ENCODE results near the gene IFITM1.
A peak's percentile ranks its signal among the peaks of the same experiment; 100 is the strongest.
"Not testable (repeated sequence)": the region's sequence is repeated elsewhere in the genome, so short reads cannot be mapped to it uniquely, and the experiment has no call there.

IFITM1 gene

DNA sequence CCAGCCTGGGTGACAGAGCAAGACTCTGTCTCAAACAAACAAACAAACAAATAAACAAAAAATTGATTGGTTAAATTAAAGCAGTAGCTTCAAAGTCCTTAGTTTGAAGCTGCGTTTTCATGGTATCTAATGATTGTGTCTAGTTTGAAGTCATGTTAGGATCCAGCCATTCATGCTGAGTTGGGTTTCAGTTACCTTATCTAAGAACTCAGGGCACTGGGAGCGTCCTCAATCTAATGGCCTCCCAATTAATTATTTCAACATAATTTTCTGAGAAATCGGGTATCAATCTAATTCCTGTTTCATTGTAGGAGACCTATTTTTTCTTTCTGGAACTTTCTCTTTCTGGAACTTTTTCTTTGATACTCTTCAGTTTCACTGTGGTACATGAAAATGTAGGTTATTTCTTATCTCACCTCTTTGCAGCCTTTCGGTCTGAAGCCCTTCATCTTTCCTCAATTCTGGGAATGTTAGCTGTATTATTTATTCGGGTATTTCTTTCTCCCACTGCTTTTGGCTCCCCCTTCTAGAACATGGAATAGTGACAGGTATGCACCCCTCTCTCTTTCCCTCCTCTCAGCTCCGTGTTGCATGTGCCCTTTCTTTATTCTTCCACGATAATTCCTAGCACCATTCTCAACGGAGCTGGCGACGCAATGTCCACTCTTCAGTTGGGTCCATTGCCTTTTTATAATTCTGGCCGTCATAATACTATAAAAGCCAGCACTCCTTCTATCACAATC is 31.2 kb downstream of the IFITM1 start:
- no peak for DNase-seq (ENCODE audit: low read depth in 2 of 2)

DNA sequence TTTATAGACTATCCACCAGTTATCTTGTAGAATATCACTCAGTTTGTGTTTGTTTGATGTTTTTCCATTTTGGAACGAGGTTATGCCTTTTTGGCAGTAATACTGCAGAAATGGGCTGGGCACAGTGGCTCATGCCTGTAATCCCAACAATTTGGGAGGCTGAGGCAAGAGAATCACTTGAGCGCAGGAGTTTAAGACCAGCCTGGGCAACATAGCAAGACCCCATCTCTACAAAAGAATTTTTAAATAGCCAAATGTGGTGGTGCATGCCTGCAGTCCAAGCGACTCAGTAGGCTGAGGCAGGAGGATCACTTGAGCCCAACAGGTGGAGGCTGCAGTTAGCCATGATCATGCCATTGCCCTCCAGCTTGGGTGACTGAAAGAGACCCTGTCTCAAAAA is 32.7 kb downstream of the IFITM1 start:
- no peak for DNase-seq (ENCODE audit: low read depth in 2 of 2)

DNA sequence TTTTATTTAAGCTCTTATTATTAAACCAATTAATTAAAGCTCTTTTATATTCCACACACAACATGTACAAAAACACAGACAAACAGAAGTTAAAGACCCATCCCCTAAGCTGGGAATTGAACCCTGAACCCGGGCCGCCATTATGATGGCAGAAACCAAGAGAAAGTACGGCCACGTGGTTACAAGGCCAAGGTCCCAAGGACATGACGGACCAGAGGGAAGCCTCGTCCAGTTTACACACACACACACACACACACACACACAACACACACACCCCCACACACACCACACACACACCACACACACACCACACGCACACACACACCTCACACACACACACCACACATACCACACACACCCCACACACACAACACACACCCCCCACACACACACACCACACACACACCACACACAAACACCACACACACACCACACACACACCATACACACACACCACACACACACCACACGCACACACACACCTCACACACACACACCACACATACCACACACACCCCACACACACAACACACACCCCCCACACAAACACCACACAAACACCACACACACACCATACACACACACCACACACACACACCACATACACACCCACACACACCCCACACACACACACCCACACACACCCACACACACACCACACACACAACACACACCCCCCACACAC is 35.6 kb downstream of the IFITM1 start:
- not testable (repeated sequence) for DNase-seq (ENCODE audit: low read depth in 2 of 2)

DNA sequence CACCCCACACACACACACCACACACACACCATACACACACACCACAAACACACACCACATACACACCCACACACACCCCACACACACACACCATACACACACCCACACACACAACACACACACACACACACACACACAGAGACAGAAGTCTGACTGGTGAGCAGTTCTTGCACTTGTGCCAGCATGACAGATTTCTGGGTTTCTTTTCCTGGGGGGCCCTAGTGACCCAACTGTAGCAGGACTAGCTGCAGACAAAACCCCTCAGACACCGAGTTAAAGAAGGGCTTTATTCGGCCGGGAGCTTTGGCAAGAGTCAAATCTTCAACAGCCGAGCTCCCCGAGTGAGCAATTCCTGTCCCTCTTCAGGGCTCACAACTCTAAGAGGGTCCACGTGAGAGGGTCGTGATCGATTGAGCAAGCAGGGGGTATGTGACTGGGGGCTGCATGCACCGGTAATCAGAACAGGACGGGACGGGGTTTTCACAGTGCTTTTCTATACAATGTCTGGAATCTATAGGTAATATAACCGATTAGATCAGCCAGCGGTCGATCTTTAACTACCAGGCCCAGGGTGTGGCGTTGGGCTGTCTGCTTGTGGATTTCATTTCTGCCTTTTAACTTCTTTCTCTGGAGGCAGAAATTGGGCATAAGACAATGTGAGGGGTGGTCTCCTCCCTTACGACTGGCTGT is 36.3 kb downstream of the IFITM1 start:
- DNase-seq (ENCODE audit: low read depth in 2 of 2), result not testable (repeated sequence)

DNA sequence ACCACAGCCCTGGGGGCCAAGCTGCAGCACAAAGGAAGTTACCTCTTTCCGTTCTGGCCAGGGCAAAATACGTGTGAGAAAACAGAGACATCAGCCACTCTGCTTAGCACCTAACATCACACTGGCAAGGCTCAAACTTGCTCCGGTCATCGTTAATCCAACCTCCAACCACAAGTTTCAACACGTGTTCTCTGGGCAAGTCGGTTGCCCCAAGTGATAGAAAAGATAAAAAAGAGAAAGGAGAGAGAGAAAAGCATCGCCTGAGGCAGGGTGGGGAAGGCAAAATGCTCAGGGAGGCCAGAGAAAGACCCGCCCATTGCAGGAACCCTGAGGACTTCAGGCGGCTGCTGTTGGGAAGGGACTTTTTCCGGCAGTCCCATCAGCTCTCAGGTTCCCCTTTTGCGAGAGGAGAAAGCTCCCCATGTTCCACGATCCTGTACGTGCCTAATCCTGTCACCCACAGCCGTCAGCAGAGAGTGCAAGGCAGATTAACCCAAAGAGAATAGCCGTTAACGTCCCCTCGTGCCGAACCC is 36.9 kb downstream of the IFITM1 start:
- no peak for DNase-seq (ENCODE audit: low read depth in 2 of 2)

DNA sequence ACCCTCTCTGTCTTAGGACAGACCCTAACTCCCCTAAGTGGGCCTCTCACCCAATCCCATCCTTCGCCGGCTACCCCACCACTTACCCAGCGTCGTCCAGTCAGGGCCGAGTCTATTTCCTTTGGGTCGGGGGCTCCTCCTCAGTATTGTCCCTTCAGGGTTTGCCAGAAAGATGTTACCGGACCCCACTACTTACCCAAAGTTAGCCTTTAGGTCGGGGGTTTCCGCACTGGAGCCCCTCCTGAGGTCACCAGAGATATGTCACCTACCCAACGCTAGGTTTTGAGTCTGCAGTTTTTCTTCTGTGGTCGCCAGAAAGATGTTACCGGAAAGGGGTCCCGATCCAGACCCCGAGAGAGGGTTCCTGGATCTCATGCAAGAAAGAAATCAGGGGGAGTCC is 37.6 kb downstream of the IFITM1 start:
- DNase-seq (ENCODE audit: low read depth in 2 of 2), result no peak

DNA sequence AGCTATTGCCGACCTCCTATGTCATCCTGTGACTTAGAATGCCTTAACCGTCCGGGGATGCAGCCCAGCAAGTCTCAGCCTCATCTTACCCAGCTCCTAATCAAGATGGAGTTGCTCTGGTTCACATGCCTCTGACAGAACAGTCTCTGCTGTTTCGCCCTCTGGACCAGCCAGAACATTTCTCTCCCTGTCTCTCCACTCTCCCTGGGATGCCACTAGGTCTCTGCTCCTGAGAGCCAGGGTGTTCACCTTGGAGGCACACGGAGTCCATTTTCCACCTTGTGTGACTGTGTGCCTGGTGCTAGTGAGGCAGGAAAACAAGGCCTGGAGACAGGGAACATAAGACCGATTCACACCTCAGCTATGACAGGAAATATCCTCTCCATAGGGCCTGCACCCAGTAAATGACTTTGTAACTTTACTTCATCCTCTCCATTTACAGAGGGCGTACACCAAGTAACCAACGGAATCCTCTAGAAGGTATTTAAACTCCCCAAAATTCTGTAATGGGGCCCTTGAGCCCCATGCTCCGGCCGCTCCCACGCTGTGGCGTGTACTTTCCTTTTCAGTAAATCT is 38.7 kb downstream of the IFITM1 start:
- DNase-seq (ENCODE audit: low read depth in 2 of 2), result no peak

DNA sequence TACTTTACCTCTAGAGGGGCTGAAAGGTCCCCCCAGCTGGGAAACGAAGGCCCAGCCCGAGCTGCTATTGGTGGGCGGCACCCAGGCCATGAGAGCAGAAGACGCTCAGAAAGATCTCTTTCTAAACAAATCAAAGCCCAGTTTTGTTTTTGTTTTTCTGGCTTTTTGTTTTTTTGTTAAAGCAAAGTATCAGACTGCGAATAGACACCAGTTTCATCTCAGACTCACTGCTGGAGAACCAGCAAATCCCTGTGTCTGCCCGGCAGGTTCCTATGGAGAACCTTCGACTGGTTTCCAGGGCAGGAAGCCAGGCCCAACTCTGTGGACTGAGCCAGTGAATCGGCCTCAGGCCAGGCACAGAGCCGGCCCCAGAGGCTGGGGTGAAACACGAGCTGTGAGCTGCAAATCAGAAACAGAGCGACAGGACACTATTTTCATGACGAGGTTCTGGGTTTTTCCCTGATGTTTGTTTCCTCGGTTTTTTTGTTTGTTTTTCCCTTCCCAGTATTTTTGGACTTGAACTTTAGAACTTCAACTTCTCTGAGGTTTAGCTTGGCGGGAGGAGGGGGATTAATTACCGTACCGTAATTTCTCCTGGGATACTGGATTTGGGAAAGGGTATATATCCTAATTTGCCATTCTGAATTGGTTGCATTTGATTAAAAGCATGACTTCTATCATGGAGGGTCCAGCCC is 39.5 kb downstream of the IFITM1 start:
- no peak for DNase-seq (ENCODE audit: low read depth in 2 of 2)

DNA sequence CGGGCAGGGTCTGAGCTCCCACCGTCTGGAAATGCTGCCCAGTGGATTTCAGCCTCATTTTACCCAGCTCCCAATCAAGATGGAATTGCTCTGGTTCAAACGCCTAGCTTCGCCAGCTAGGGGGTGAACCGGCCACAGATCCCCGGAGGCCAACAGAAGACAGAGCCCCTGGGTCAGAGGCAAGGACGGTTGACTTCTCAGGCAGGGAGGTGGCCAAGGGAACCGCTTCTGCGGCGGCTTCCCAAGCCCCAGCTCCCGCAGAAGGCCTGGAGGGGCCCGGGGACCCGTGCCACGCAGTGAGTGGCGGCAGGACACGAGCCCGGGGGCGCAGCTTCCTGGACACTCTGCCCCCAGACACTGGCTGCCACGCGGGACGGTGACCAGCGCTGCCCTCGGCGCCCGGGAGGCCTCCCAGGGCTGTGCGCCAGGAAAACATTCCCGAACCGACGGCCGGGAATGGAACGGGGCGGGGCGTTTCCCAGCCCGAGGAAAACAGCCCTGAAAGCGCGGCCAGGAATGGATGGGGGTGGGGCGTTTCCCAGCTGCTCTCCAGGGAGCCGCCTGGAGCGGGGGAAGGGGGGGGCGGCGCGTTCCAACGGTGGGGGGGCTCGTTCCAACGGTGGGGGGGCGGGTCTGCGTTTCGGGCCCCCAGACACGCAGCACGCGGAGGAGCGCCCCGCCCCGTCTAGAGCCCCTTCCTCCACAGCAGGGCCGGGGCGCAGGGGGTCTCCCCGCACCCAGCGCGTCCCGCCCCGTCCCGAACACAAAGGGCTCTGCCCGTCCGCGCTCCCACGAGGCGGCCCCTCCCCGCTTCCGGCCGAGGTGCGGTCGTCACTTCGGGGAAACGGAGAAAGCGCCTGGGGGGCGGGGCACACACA is 42.0 kb downstream of the IFITM1 start:
- peak; percentile 75 to 83 for DNase-seq (ENCODE audit: low read depth in 2 of 2)

DNA sequence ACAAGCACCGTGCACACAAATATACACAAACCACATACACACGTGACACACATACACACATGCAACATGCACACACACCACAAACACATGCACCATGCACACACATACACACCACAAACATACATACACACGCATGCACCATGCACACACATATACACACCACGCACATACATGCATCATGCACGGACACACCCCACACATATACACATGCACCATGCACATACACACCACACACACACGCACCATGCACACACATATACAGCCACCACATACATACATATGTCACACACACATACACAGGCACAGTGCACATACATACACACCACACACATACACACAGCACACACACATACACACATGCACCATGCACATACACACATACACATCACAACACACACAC is 42.8 kb downstream of the IFITM1 start:
- no peak for DNase-seq (ENCODE audit: low read depth in 2 of 2)

DNA sequence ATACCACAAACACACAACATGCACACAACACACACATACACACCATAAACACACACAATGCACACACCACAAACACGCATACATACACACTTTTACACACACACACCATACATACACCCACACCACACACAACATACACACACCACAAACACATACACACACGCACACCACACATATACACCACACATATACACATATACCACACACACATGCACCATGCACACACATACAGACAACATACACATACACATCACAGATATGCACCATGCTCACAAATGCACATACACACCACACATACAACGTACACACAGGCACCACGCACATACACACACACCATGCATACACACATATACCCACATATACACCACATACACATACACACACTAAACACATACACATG is 43.7 kb downstream of the IFITM1 start:
- no peak for DNase-seq (ENCODE audit: low read depth in 2 of 2)

DNA sequence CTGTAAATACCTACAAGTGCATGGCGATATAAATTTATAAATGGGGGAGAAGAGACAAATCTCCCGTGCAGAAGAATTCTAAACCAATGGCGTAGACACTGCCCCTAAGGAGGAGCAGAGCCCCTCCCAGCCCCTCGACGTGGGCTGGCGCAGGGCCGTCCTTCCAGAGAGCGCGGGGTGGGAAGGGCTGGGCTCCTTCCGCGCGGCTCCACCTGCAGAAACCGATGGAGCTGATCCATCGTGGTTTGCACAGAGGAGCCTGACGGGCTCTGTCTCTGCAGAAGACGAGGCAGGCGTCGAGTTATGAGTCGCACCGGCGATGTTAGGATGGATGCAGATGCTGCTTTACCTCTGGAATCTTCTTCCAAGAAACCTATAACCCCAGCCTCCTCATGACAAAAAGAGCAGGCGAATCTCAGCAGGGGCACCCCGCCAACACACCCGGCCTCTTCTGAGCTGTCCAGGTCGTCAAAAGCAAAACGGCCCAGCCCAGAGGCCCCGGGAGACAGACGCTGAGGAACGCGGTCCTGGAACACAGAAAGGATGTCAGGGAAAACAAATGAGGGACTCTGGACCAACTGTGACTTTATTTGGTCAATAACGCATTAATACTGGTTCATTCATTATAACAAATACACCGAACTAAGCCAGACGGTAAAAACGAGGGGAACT is 44.4 kb downstream of the IFITM1 start:
- DNase-seq (ENCODE audit: low read depth in 2 of 2), result no peak

DNA sequence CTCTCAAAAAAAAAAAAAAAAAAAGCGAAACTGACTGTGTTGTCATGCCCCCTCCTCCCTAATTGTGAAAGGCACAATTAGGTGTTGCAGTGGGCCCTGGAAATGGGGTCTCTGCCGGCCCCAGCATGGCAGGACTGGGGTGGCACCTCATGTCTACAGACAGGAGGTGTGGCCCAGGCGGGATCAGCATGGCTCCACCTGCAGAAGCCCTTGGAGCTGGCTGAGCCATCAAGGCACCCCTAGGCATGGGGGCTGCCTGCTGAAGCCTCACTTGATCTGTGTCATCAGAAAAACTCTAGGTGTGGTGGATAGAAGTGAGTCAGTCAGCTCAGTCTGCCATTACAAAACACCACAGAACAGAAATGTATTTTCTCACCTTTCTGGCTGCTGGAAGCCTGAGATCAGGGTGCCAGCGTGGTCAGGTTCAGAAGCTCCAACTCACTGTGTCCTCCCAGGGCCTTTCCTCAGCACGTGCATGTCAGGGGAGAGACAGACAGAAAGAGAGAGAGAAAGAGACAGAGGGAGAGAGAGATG is 45.4 kb downstream of the IFITM1 start:
- no peak for DNase-seq (ENCODE audit: low read depth in 2 of 2)

DNA sequence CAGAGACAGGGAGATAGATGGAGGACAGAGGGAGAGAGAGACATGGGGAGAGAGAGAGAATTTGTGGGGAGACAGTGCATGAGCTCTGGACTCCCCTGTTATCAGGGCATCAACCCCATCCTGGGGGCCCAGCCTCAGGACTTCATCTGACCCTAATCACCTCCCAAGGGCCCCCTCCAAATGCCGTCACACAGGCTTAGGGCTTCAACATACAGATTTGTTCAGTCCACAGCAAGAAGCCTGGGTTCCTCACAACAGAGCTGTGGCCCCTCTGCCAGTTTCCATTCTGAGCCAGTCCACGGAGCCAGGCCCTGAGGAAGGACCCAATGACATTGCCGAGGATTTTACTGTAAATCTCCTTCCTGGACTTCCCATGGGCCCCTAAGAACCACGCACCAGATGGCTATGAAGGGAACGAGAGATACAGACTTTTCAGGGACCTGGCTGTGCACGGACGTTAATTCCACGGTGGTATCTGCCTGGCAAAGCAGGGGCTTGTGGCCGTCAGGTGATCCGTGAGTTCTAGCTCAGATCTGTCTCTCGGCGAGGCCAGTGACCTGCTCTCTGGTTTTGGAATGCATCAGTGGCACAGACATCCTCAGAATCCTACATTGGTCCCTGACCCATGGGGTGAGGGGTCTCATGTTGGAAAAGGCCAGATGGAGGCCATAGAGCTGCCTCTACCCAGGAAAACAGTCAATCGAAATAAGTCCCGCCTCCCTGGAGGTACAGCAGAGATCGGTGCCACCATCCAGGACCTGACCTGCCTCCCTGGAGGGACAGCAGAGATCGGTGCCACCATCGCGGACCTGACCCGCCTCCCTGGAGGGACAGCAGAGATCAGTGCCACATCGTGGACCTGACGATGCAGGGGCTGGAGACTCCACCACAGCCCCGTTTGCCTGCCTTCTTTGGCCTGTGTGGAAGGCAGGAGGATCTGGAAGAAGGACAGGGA is 46.8 kb downstream of the IFITM1 start:
- DNase-seq (ENCODE audit: low read depth in 2 of 2), result no peak

DNA sequence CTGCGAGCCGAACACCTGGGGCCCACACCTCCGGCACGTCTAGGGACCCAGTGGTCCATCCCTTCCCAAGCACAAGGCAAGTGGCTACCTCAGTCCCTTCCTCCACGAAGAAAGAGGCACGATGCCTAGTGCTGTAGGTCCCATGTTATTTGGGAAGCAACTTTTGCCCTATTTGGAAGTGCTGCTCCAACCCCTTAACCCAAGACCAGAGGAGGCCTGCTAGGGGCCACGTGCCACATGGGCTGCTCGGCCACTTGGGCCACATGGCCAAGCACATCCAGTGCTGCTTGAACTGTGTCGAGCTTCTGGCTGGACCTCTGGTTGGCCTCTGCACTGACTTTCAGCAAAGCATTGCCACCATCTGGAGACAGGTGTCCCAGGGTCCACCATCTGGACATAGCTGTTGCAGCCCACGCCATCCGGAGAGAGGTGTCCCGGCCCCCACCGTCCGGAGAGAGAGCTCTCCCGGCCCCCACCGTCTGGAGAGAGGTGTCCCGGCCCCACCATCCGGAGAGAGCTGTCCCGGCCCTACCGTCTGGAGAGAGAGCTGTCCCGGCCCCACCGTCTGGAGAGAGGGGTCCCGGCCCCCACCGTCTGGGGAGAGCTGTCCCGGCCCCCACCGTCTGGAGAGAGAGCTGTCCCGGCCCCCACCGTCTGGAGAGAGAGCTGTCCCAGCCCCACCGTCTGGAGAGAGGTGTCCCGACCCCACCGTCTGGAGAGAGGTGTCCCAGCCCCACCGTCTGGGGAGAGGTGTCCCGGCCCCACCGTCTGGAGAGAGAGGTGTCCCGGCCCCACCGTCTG is 49.0 kb downstream of the IFITM1 start:
- DNase-seq (ENCODE audit: low read depth in 2 of 2), result no peak

DNA sequence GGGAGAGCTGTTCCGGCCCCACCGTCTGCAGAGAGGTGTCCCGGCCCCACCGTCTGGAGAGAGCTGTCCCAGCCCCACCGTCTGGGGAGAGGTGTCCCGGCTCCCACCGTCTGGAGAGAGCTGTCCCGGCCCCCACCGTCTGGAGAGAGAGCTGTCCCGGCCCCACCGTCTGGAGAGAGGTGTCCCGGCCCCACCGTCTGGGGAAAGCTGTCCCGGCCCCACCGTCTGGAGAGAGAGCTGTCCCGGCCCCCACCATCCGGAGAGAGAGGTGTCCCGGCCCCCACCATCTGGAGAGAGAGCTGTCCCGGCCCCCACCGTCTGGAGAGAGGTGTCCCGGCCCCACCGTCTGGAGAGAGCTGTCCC is 49.6 kb downstream of the IFITM1 start:
- not testable (repeated sequence) for DNase-seq (ENCODE audit: low read depth in 2 of 2)

DNA sequence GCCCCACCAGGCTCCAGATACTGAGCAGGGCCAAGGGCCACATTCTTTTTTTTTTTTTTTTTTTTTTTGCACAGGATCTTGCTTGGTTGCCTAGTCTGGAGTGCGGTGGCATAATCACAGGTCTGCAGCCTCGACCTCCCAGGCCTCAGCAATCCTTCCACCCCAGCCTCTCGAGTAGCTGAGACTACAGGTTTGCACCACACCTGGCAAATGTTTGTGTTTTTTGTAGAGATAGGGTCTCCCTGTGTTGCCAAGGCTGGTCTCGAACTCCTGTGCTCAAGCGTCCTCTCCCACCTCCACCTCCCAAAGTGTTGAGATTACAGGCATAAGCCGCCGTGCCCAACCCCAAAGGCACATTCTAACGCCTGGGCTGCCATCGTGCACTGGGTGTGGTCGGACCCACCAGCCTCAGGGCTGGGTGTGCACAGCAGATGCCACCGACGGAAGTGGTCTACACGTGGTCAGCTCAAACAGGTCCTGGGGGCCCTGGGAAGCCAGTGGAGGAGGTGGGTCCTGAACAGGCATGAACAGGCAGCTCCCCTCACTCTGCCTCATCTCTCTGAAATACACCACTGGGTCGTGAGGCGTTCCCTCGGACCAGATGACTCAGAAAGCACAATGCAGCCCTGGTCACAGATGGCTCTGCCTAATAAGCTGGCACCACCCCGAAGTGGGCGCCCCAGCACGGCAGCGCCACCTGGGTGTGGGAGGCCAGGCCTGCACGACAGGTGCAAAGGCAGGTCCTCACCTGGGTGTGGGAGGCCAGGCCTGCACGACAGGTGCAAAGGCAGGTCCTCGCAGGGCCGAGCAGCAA is 50.3 kb downstream of the IFITM1 start:
- peak; percentile 22 to 23 for DNase-seq (ENCODE audit: low read depth in 2 of 2)
